GM23338 (cell line): ENCODE measurements around the gene BNC2. TPM values are rescaled to one million over a fixed set of nuclear protein-coding genes. Genes with fewer than 3 reads are reported as not detected.

Source experiments
- ATAC-seq: fragments of 200-7000 bp; cut with Tn5 transposase; 3 replicates; pipeline ENCODE4 v1.9.1; 2020
- DNase-seq: peaks from one replicate; pipeline ENCODE4 v3.0.0-alpha.2; 2015; ENCODE audit warnings: low spot score
- H2AFZ ChIP-seq: fragments of 200-600 bp; sonication (generic); 2 replicates; pipeline ENCODE4 v1.8.0; 2016; ENCODE audit warnings: antibody characterized with exemption, mild to moderate bottlenecking, moderate library complexity
- H3F3A ChIP-seq: fragments of 200-600 bp; sonication (generic); replicated peaks from 2 replicates; pipeline ENCODE4 v1.8.0; 2017; ENCODE audit warnings: antibody characterized with exemption, mixed run types, low read depth
- H3K27ac ChIP-seq: fragments of 200-600 bp; sonication (generic); 2 replicates; pipeline ENCODE4 v1.6.1; 2016; ENCODE audit warnings: low read depth
- H3K27me3 ChIP-seq: fragments of 200-600 bp; sonication (generic); 2 replicates; pipeline ENCODE4 v1.8.0; 2016; ENCODE audit warnings: mild to moderate bottlenecking, mixed run types, moderate library complexity; ENCODE audit not compliant: insufficient read depth
- H3K36me3 ChIP-seq: fragments of 200-600 bp; sonication (generic); 2 replicates; pipeline ENCODE4 v1.8.0; 2016; ENCODE audit warnings: mild to moderate bottlenecking; ENCODE audit not compliant: insufficient read depth
- H3K4me1 ChIP-seq: fragments of 200-600 bp; sonication (generic); 2 replicates; pipeline ENCODE4 v1.8.0; 2016; ENCODE audit warnings: mild to moderate bottlenecking, moderate library complexity; ENCODE audit not compliant: insufficient read depth
- H3K4me2 ChIP-seq: fragments of 200-600 bp; sonication (generic); 2 replicates; pipeline ENCODE4 v1.7.1; 2017; ENCODE audit warnings: mixed run types
- H3K4me3 ChIP-seq: fragments of 200-600 bp; sonication (generic); 2 replicates; pipeline ENCODE4 v1.6.1; 2016; ENCODE audit warnings: mixed run types
- H3K79me2 ChIP-seq: fragments of 200-600 bp; sonication (generic); replicated peaks from 2 replicates; pipeline ENCODE4 v1.8.0; 2017; ENCODE audit warnings: mild to moderate bottlenecking; ENCODE audit not compliant: insufficient read depth
- H3K9me2 ChIP-seq: fragments of 200-600 bp; sonication (generic); 2 replicates; pipeline ENCODE4 v1.8.0; 2017; ENCODE audit not compliant: insufficient read depth
- H4K20me1 ChIP-seq: fragments of 200-600 bp; sonication (generic); replicated peaks from 2 replicates; pipeline ENCODE4 v1.8.0; 2017; ENCODE audit warnings: mild to moderate bottlenecking; ENCODE audit not compliant: insufficient read depth
- H3K27ac Mint-ChIP-seq: 2 replicates; pipeline ENCODE4 v1.8.0; 2020; ENCODE audit warnings: inconsistent platforms, mild to moderate bottlenecking, moderate library complexity, mixed read lengths
- H3K27me3 Mint-ChIP-seq: 3 replicates; pipeline ENCODE4 v1.8.0; 2022; ENCODE audit warnings: low read depth, mild to moderate bottlenecking, moderate library complexity, mixed read lengths, inconsistent platforms; ENCODE audit not compliant: insufficient read depth, poor library complexity
- H3K36me3 Mint-ChIP-seq: 3 replicates; pipeline ENCODE4 v1.8.0; 2021; ENCODE audit warnings: low read depth, mild to moderate bottlenecking, inconsistent platforms, moderate library complexity, mixed read lengths
- H3K4me1 Mint-ChIP-seq: 3 replicates; pipeline ENCODE4 v1.8.0; 2020; ENCODE audit warnings: mild to moderate bottlenecking, inconsistent platforms, mixed read lengths
- H3K4me3 Mint-ChIP-seq: 3 replicates; pipeline ENCODE4 v1.8.0; 2021; ENCODE audit warnings: moderate library complexity, mild to moderate bottlenecking, inconsistent platforms, mixed read lengths
- H3K9me3 Mint-ChIP-seq: 3 replicates; pipeline ENCODE4 v1.8.0; 2020; ENCODE audit warnings: moderate library complexity, mild to moderate bottlenecking, inconsistent platforms, mixed read lengths
- CREB1 ChIP-seq: fragments of 250-450 bp; sonication (Bioruptor Pico); IDR thresholded peaks from 2 replicates; pipeline ENCODE4 v1.5.0; 2020; ENCODE audit warnings: low read depth, mild to moderate bottlenecking, moderate library complexity
- CTCF ChIP-seq, 2 experiments: fragments of 200-600 bp in 1 of 2; sonication (generic) in 1 of 2; conservative IDR thresholded peaks; 2 replicates each; pipeline versions ENCODE4 v1.5.1 to v1.6.1; 2016 to 2017; ENCODE audit warnings: antibody characterized with exemption in 2 of 2, low read depth in 2 of 2, mild to moderate bottlenecking in 2 of 2, moderate library complexity in 1 of 2
- ETS1 ChIP-seq: IDR thresholded peaks from 2 replicates; pipeline ENCODE4 v1.6.1; 2016; ENCODE audit warnings: antibody characterized with exemption
- EZH2 ChIP-seq: fragments of 200-600 bp; sonication (generic); IDR thresholded peaks from one replicate; pipeline ENCODE4 v1.8.0; 2017; ENCODE audit warnings: antibody characterized with exemption, mild to moderate bottlenecking, low read depth; ENCODE audit not compliant: unreplicated experiment
- EZH2phosphoT487 ChIP-seq: fragments of 200-600 bp; sonication (generic); IDR thresholded peaks from one replicate; pipeline ENCODE4 v1.8.1; 2018; ENCODE audit warnings: antibody characterized with exemption; ENCODE audit not compliant: unreplicated experiment
- JUNB ChIP-seq: IDR thresholded peaks from one replicate; pipeline ENCODE4 v1.6.1; 2016; ENCODE audit warnings: antibody characterized with exemption; ENCODE audit not compliant: unreplicated experiment
- NANOG ChIP-seq: IDR thresholded peaks from 2 replicates; pipeline ENCODE4 v1.6.1; 2016; ENCODE audit warnings: antibody characterized with exemption, borderline replicate concordance
- POLR2AphosphoS5 ChIP-seq: IDR thresholded peaks from 2 replicates; pipeline ENCODE4 v1.6.1; 2016; ENCODE audit warnings: antibody characterized with exemption, low read depth
- REST ChIP-seq: IDR thresholded peaks from one replicate; pipeline ENCODE4 v1.6.1; 2018; ENCODE audit warnings: antibody characterized with exemption; ENCODE audit not compliant: unreplicated experiment
- STAT1 ChIP-seq: IDR thresholded peaks from one replicate; pipeline ENCODE4 v1.6.1; 2016; ENCODE audit warnings: antibody characterized with exemption; ENCODE audit not compliant: unreplicated experiment
- ZNF114 ChIP-seq: fragments of 250-450 bp; sonication (Bioruptor Pico); IDR thresholded peaks from 2 replicates; pipeline ENCODE4 v1.5.0; 2020; ENCODE audit warnings: mild to moderate bottlenecking, moderate library complexity
- ZNF331 ChIP-seq: fragments of 250-450 bp; sonication (Bioruptor Pico); IDR thresholded peaks from 2 replicates; pipeline ENCODE4 v1.5.0; 2020; ENCODE audit warnings: low read depth, mild to moderate bottlenecking, moderate library complexity
- polyA plus RNA-seq: library from polyadenylated mRNA; unstranded; fragments of >200 nt; fragmentation: Nextera tagmentation; extraction: Ambion mirVana; gene quantifications from 2 replicates; pipeline ENCODE4 v1.2.1, GENCODE V29; 2016
- total RNA-seq: library from RNA; depleted of rRNA; stranded (reverse); fragments of >200 nt; shearing (Covaris generic); gene quantifications from 2 replicates; pipeline ENCODE4 v1.2.3, GENCODE V29; 2014

The BNC2 gene
- total and polyA plus RNA-seq, 2 experiments from 2014 or later, result 12.7 to 13.2 TPM

- TF ChIP-seq POLR2AphosphoS5 (no peak), CTCF (conservative IDR thresholded peaks at IDR 0.05; ENCODE audit: low read depth in 2 of 2) (no peak), ZNF331 (CRISPR knock-in tag) (no peak), REST (no peak), NANOG (no peak), STAT1 (no peak), EZH2 (no peak), ETS1 (no peak), ZNF114 (CRISPR knock-in tag) (no peak), CREB1 (CRISPR knock-in tag) (no peak)
Measured at GRCh38 chr9:16391369-16391768, 479.1 kb downstream of the BNC2 start (continued).

GRCh38 chr9:16387382-16387781 is 483.1 kb downstream of the BNC2 start:
- no peak overlapping the region for H3K27ac Mint-ChIP-seq
- Histone ChIP-seq H3K27me3 (no peaks in the 10 kb centered on the region), H3F3A (no peaks in the 10 kb centered on the region), H3K4me1 (no peaks in the 10 kb centered on the region), H3K4me2 (no peak overlapping the region), H3K79me2 (no peaks in the 10 kb centered on the region), H4K20me1 (no peaks in the 10 kb centered on the region), H3K27ac (no peak overlapping the region), H3K36me3 (no peaks in the 10 kb centered on the region), H2AFZ (no peak overlapping the region), H3K4me3 (no peak overlapping the region), H3K9me2 (peaks cover 11% of the 10 kb centered on the region; the same call in 1 of the 2 replicates)
- no peaks in the 10 kb centered on the region; the same call in 2 of the 3 replicates for H3K36me3 Mint-ChIP-seq
- H3K9me3 Mint-ChIP-seq, result peaks cover 3% of the 10 kb centered on the region; the same call in 1 of the 3 replicates
- no peak overlapping the region for H3K4me3 Mint-ChIP-seq
- H3K4me1 Mint-ChIP-seq, result no peaks in the 10 kb centered on the region; the same call in 2 of the 3 replicates
- peaks cover 1% of the 10 kb centered on the region for H3K27me3 Mint-ChIP-seq
- DNase-seq (no peak), ATAC-seq (no peak)
- no peak for TF ChIP-seq NANOG
- TF ChIP-seq EZH2phosphoT487, result no peak
- no peak for TF ChIP-seq CTCF (conservative IDR thresholded peaks at IDR 0.05; ENCODE audit: low read depth in 2 of 2)
- no peak for TF ChIP-seq EZH2
- TF ChIP-seq ZNF331 (CRISPR knock-in tag), result no peak
- TF ChIP-seq STAT1, result no peak
- TF ChIP-seq POLR2AphosphoS5, result no peak
- TF ChIP-seq JUNB, result no peak
- TF ChIP-seq ZNF114 (CRISPR knock-in tag), result no peak
- TF ChIP-seq CREB1 (CRISPR knock-in tag), result no peak
